H1 (cell line): Measurements from ENCODE around the gene NUS1. TPM values are rescaled to one million over a fixed set of nuclear protein-coding genes. Genes with fewer than 3 reads are reported as not detected.
"Not testable (repeated sequence)": the region's sequence is repeated elsewhere in the genome, so short reads cannot be mapped to it uniquely, and the experiment has no call there.

Experiments used
- CTCF ChIA-PET: fragments of 300-600 bp; sonication (Branson Sonifier 250); formaldehyde crosslinking; loops from one replicate; lab custom pipeline; 2021; ENCODE audit not compliant: partially characterized antibody; lab: Charles Lee
- POLR2A ChIA-PET: fragments of 300-600 bp; sonication (Branson Sonifier 250); formaldehyde crosslinking; loops from one replicate; lab custom pipeline; 2021; ENCODE audit warnings: inconsistent platforms; ENCODE audit not compliant: partially characterized antibody; lab: Charles Lee
- DNase-seq, 2 experiments: peaks; one replicate each; pipeline versions ENCODE4 v3.0.0 to v3.0.0-alpha.2; 2010 to 2022; ENCODE audit warnings: low spot score in 2 of 2, low read depth in 1 of 2, mixed read lengths in 1 of 2
- FAIRE-seq: peaks from 2 replicates; lab custom pipeline; 2011; peaks lifted over from hg19 to GRCh38; lab: Jason Lieb, UNC
- H2AFZ ChIP-seq: 2 replicates; pipeline ENCODE4 v1.8.1; 2012; ENCODE audit warnings: low read length, inconsistent platforms
- H2AK5ac ChIP-seq: 2 replicates; pipeline ENCODE4 v1.6.1; 2013; ENCODE audit warnings: low read depth, low read length
- H2BK120ac ChIP-seq: replicated peaks from 2 replicates; pipeline ENCODE3; 2013; ENCODE audit warnings: low read depth, low read length, inconsistent platforms
- H2BK12ac ChIP-seq: 2 replicates; pipeline ENCODE4 v1.6.1; 2013; ENCODE audit warnings: low read depth, low read length
- H2BK15ac ChIP-seq: 2 replicates; pipeline ENCODE4 v1.6.1; 2013; ENCODE audit warnings: low read length
- H2BK20ac ChIP-seq: 2 replicates; pipeline ENCODE4 v1.6.1; 2013; ENCODE audit warnings: low read length
- H2BK5ac ChIP-seq: 2 replicates; pipeline ENCODE4 v1.6.1; 2013; ENCODE audit warnings: low read depth, low read length
- H3K14ac ChIP-seq: 2 replicates; pipeline ENCODE4 v1.6.1; 2013; ENCODE audit warnings: inconsistent platforms; ENCODE audit not compliant: insufficient read length
- H3K18ac ChIP-seq: 2 replicates; pipeline ENCODE4 v1.6.1; 2013; ENCODE audit warnings: low read length; ENCODE audit errors: extremely low read depth
- H3K23ac ChIP-seq: 2 replicates; pipeline ENCODE4 v1.6.1; 2013; ENCODE audit warnings: inconsistent platforms; ENCODE audit not compliant: insufficient read length
- H3K23me2 ChIP-seq: 2 replicates; pipeline ENCODE4 v1.6.1; 2013; ENCODE audit warnings: low read depth, low read length
- H3K27ac ChIP-seq: 2 replicates; pipeline ENCODE4 v1.6.1; 2011; ENCODE audit warnings: low read depth, low read length, inconsistent platforms
- H3K27me3 ChIP-seq, 4 experiments: replicated peaks in 1 of 4; 1 replicate in 1 of 4; 2 replicates in 3 of 4; pipeline versions ENCODE4 v1.6.1 to v1.8.1; 2011 to 2013; ENCODE audit warnings: low read length in 3 of 4, mild to moderate bottlenecking in 3 of 4, inconsistent platforms in 2 of 4, mixed read lengths in 2 of 4, moderate library complexity in 1 of 4; ENCODE audit not compliant: control insufficient read depth in 3 of 4, insufficient read depth in 3 of 4; ENCODE audit errors: extremely low read depth in 1 of 4
- H3K36me3 ChIP-seq, 4 experiments: 2 replicates each; pipeline versions ENCODE4 v1.6.1 to v1.8.1; 2011 to 2013; ENCODE audit warnings: mild to moderate bottlenecking in 4 of 4, low read length in 3 of 4, moderate library complexity in 2 of 4, control low read depth in 1 of 4, inconsistent platforms in 1 of 4; ENCODE audit not compliant: insufficient read depth in 4 of 4, control insufficient read depth in 2 of 4
- H3K4ac ChIP-seq: replicated peaks from 2 replicates; pipeline ENCODE3; 2013; ENCODE audit warnings: low read length, low read depth, mixed read lengths, inconsistent platforms; ENCODE audit not compliant: insufficient read length
- H3K4me1 ChIP-seq, 4 experiments: replicated peaks in 1 of 4; 1 replicate in 1 of 4; 2 replicates in 3 of 4; pipeline versions ENCODE4 v1.6.1 to v1.8.1; 2011 to 2013; ENCODE audit warnings: low read length in 3 of 4, inconsistent platforms in 2 of 4, mixed read lengths in 1 of 4; ENCODE audit not compliant: insufficient read depth in 4 of 4, control insufficient read depth in 3 of 4
- H3K4me2 ChIP-seq, 2 experiments: 2 replicates each; pipeline versions ENCODE4 v1.6.1 to v1.8.1; 2011 to 2013; ENCODE audit warnings: low read depth in 2 of 2, low read length in 2 of 2, control low read depth in 1 of 2, inconsistent platforms in 1 of 2, mild to moderate bottlenecking in 1 of 2; ENCODE audit not compliant: insufficient read depth in 1 of 2
- H3K4me3 ChIP-seq, 4 experiments: fragments of 200-600, 300-600 bp in 1 of 4; sonication (generic), shearing (Covaris generic), sonication (Bioruptor Twin) in 1 of 4; 2 replicates each; pipeline versions ENCODE4 v1.5.1 to v1.8.1; 2011 to 2016; ENCODE audit warnings: low read length in 4 of 4, low read depth in 3 of 4, control low read depth in 2 of 4, inconsistent platforms in 2 of 4, mild to moderate bottlenecking in 2 of 4, mixed read lengths in 1 of 4, moderate library complexity in 1 of 4; ENCODE audit not compliant: insufficient read depth in 2 of 4; ENCODE audit errors: extremely low read depth in 1 of 4
- H3K56ac ChIP-seq: replicated peaks from 2 replicates; pipeline ENCODE3; 2013; ENCODE audit warnings: low read depth, mild to moderate bottlenecking, mixed read lengths, low read length, inconsistent platforms; ENCODE audit not compliant: insufficient read length
- H3K79me1 ChIP-seq: 2 replicates; pipeline ENCODE4 v1.6.1; 2013; ENCODE audit warnings: low read depth, low read length, control low read depth
- H3K79me2 ChIP-seq, 2 experiments: 2 replicates each; pipeline versions ENCODE4 v1.6.1 to v1.8.1; 2012 to 2013; ENCODE audit warnings: low read length in 2 of 2, mild to moderate bottlenecking in 2 of 2, inconsistent platforms in 1 of 2; ENCODE audit not compliant: insufficient read depth in 2 of 2, control insufficient read depth in 1 of 2
- H3K9ac ChIP-seq, 4 experiments: replicated peaks in 1 of 4; 1 replicate in 1 of 4; 2 replicates in 3 of 4; pipeline versions ENCODE4 v1.6.1 to v1.8.1; 2011 to 2013; ENCODE audit warnings: low read depth in 3 of 4, low read length in 3 of 4, control low read depth in 2 of 4, mild to moderate bottlenecking in 2 of 4, moderate library complexity in 2 of 4, inconsistent platforms in 1 of 4; ENCODE audit errors: extremely low read depth in 1 of 4
- H3K9me3 ChIP-seq, 2 experiments: 2 replicates each; pipeline versions ENCODE4 v1.6.1 to v1.8.1; 2012 to 2013; ENCODE audit warnings: mild to moderate bottlenecking in 2 of 2, moderate library complexity in 2 of 2, control low read depth in 1 of 2, inconsistent platforms in 1 of 2, low read depth in 1 of 2, low read length in 1 of 2, mixed read lengths in 1 of 2; ENCODE audit not compliant: insufficient read depth in 2 of 2
- H4K20me1 ChIP-seq, 2 experiments: replicated peaks in 1 of 2; 2 replicates each; pipeline versions ENCODE3 to v1.8.1; 2011 to 2013; ENCODE audit warnings: inconsistent platforms in 2 of 2, low read length in 2 of 2, mild to moderate bottlenecking in 1 of 2; ENCODE audit not compliant: insufficient read depth in 2 of 2, control insufficient read depth in 1 of 2
- H4K5ac ChIP-seq: 2 replicates; pipeline ENCODE4 v1.6.1; 2013; ENCODE audit warnings: low read length, low read depth, mixed read lengths, inconsistent platforms; ENCODE audit not compliant: insufficient read length
- H4K8ac ChIP-seq: 2 replicates; pipeline ENCODE4 v1.8.0; 2013; ENCODE audit warnings: mild to moderate bottlenecking, moderate library complexity, low read length, inconsistent platforms; ENCODE audit not compliant: insufficient read depth; ENCODE audit errors: extremely low read depth
- H4K91ac ChIP-seq: replicated peaks from 2 replicates; pipeline ENCODE3; 2013; ENCODE audit warnings: low read length, mixed read lengths, inconsistent platforms; ENCODE audit not compliant: insufficient read length
- WGBS, 2 experiments: shearing (Covaris generic) in 1 of 2; methylation state at CpG; one replicate each; pipeline versions ENCODE4 v1.1.6 to v1.1.7; 2013 to 2015; ENCODE audit warnings: low lambda C conversion rate in 2 of 2, mixed read lengths in 2 of 2, inconsistent platforms in 1 of 2, low coverage in 1 of 2, missing lambda C conversion rate in 1 of 2; ENCODE audit not compliant: insufficient replicate concordance in 2 of 2, insufficient coverage in 1 of 2, insufficient read length in 1 of 2; ENCODE audit errors: extremely low coverage in 1 of 2, missing lambda C conversion rate in 1 of 2; 5-methylcytosine and 5-hydroxymethylcytosine counted together
- polyA plus RNA-seq, 7 experiments: library from polyadenylated mRNA; depleted of rRNA in 3 of 7; stranded (reverse) in 5 of 7; unstranded in 2 of 7; fragments of >200 nt in 5 of 7; fragments of 200-250 nt in 2 of 7; gene quantifications; 1 replicate in 5 of 7; 2 replicates in 1 of 7; 4 replicates in 1 of 7; pipeline versions ENCODE4 v1.2.1 to v1.2.3, GENCODE V29; 2011 to 2013; ENCODE audit warnings: missing spikeins in 2 of 7, mixed read lengths in 2 of 7
- total RNA-seq: library from RNA; stranded (reverse); fragmentation: NEBNext Ultra II Directional; extraction: Animal tissue kit (Norgen Biotek cat#: 25700); gene quantifications from 2 replicates; pipeline ENCODE4 v1.2.1, GENCODE V29; 2021

NUS1 gene
- total and polyA plus RNA-seq, 2 of the 8 experiments (the other 6 are each of a cell fraction or from before 2014, with no cell fraction given), result 20.7 to 77.7 TPM

GRCh38 chr6:117706936-117707509, 31.8 kb downstream of the NUS1 start:
- not testable (repeated sequence) for H3K18ac ChIP-seq, H3K23me2 ChIP-seq, H3K79me2 ChIP-seq, H2BK12ac ChIP-seq, DNase-seq, H3K4me3 ChIP-seq, H3K27ac ChIP-seq, H3K4me1 ChIP-seq, H3K4me2 ChIP-seq, H2BK20ac ChIP-seq, H2BK15ac ChIP-seq, H3K9ac ChIP-seq, H3K56ac ChIP-seq, FAIRE-seq, H3K23ac ChIP-seq, H2AFZ ChIP-seq, H2BK120ac ChIP-seq, H4K5ac ChIP-seq, H2BK5ac ChIP-seq, H4K91ac ChIP-seq, H4K8ac ChIP-seq, H3K27me3 ChIP-seq, H3K14ac ChIP-seq, H3K9me3 ChIP-seq, H3K79me1 ChIP-seq, H3K4ac ChIP-seq, H2AK5ac ChIP-seq, H4K20me1 ChIP-seq
- CTCF ChIA-PET, result interaction anchor here (0.6 kb wide), 1 partner anchor 211 kb away, joined by 4 read pairs; no protein-coding TSS in a partner anchor
- peaks cover 3 to 40% (median 21%) of the 10 kb centered on the region in 4 experiments; a peak in 7 of 8 replicates for H3K36me3 ChIP-seq
- 96% methylated on average over 6 of the region's 7 CpGs; no CpG with 5 or more reads in 1 of the 2 experiments for WGBS, 2 experiments
- POLR2A ChIA-PET, result interaction anchor here (0.5 kb wide), 1 partner anchor 1004 kb away, joined by 3 read pairs; no protein-coding TSS in a partner anchor
